GM21447 (cell line): Measurements from ENCODE around the gene ELL.

Experiments
- ATAC-seq: cut with Tn5 transposase; IDR thresholded peaks from one replicate; pipeline ENCODE4 v1.9.1; 2021; ENCODE audit not compliant: unreplicated experiment

The ELL gene

DNA sequence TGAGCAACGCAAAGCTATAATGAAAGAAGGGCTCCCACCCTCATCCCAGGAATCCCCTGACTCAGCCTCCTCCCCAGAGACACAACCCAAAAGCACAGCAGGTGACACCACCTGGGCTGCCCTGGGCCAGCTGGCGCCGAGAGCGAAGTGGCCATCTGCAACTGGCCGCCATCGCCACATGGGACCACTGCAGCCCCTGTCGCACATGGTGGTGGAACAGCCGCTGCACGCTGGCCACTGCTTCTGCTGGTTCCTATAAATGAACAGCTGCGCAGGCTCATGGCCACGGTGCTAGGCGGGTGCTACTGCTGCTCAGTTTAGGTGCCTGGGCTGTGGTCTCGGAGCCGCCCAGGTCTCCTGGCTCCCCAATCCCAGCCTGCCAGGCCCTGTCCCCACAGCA, 72.3 kb downstream of the ELL start:
- ATAC-seq = no peak

DNA sequence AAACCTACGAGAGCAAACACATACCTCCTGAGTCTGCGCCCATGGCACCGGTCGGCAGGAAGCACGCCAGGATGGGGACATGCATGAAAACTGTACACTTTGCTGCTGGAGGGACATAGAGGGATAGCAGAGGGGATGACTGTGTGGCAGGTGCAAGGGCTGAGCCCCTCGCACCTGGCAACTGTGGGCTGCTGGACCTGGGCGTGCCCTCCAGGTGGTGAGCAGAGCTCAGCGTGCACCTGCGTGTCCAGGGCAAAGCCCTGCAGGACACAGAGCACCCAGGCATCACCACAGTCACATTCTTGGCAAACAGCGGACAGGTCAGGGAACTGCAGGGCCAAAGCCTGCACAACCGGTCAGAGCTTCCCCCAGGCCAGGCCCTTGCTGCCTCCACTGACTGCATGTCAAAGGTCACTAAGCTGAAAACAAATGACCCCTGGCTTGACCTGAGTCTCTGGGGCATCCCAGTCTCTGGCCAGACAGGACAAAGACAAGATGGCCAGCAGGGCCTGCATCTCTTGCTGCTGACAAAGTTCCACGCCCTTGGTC, 75.0 kb downstream of the ELL start:
- no peak for ATAC-seq

DNA sequence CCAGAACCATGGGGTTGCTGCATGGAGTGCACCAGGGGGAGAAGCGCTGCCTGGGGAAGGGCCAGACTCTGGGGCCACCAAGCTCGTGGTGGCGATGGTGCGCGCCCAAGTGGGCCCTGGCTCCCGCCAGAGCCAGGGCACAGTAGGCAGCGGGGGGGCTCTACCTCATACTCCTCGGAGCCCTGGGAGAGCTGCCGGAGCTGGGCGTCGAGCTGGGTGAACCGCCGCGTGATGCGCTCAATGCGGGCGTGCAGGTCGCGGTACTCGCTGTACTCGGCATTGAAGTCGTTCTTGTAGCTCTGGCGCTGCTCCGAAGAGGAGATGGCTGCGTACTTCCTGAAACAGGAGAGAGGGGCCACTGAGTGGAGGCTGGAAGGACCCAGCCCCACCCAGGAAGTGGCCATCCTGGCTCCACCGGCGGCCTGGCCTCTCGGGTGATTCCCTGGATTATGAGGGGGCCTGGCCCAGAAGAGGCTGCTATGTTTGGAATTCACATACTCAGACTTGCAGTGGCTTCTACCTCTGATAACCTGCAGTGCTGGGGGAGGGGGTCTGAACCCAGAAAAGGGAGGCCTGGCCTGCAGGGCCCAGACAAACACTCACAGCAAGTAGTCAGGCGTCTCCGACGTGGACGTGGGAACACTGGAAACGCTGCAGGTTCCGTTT, 75.6 kb downstream of the ELL start:
- ATAC-seq = no peak

DNA sequence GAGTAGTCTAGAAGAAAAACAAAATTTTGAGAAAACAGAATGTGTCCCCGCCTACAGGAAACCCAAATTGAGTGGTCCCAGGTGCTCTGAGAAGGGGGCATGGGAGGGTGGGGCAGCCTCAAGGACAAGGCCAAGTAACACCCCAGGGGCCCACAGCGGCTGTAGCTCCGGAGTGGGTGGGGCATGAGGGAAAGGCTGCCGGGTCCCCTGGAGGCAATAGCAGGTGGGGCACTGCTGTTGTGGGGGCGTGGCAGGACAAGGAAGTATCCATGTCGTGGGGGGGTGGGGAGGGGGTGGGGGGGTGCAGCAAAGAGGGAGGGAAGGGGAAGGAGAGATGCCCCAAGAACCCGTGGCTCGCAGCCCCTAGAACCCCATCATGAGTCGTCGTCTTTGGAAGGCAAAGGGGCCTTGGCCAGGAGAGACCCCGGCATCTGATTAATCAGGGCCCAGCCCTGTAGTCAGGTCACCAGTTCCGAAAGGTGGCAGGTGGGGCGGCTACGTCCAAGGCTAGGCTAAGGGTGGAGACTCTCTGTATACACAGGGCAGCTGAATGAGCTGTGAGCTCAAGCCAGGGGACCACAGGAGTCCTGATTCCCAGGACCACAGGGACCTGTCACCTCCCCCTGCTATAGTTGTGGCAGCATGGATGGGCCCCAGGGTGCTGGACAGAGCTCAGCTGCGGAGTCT, 76.5 kb downstream of the ELL start:
- no peak for ATAC-seq

DNA sequence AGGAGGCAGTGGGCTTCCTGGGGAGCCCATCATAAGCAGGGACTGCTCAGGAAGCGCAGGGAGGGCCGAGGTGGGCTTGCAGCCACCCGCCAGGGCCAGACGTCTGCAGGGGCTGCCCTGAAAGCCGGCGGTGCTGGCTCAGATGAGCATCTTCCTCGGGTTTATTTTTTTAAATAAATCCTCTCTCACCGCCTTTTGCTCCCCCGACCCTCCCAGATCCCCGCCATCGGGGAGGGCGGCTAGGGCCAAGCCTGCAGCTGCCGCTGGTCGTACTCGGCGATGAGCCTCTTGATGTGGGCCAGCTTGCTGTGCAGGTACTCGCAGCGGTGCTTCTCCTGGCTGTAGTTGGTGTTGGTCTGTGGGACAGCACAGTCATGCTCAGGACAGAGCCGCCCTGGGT, 77.4 kb downstream of the ELL start:
- no peak for ATAC-seq

DNA sequence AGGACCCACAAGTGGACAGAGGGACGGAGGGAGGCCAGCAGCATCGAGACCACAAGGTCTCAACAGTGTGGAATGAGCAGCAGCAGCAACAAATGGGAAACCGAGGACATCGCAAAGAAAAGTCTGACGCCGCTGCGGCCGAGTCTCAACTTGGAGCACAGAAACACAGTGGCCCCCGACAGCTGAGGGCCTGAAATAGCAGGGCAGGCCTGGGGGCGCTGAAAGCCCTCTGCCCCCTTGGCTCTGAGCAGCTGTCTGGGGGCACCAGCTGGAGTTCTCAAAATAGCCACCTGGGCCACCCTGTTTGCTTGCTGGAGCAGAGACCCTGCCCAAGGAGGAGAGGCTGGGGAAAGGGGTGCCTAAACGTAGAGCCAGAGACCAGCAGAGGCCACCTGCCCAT, 78.0 kb downstream of the ELL start:
- no peak for ATAC-seq

DNA sequence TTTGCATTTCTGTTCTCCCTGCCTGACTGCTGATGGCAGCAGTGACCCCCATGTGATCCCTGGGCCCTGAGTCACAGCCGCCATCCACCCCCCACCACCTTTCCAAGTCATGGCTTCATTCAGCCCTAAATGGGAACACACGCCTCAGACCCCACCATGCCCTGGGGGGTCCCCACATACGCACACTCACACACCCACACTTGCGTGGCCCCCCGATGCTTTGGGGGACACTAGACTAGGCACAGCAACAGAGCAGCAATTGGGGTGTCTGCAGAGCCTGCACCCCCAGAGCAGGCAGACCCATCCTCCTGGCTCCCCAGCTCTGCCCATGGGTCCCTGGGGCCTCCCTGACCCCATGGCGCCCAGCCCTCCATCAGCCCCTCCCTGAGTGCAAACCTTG, 78.5 kb downstream of the ELL start:
- no peak for ATAC-seq

DNA sequence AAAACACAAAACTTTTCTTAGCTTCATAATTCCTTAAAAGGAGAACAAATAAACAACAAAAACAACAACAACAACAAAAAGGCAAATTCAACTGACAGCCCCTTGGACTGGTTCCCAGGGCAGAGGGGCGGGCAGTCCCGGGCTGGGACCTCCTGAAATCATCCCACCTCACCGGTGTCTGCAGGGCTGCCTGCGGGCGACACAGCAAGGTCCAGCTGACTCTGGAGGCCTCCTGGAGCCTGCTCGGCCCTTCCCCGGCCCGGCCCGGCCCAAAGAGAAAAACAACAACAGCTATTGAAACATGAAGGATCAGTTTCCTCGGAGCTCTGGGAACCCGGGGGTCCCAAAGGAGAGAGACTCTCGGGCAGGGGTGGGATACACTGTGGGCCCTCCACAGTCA, 78.9 kb downstream of the ELL start:
- ATAC-seq = no peak

DNA sequence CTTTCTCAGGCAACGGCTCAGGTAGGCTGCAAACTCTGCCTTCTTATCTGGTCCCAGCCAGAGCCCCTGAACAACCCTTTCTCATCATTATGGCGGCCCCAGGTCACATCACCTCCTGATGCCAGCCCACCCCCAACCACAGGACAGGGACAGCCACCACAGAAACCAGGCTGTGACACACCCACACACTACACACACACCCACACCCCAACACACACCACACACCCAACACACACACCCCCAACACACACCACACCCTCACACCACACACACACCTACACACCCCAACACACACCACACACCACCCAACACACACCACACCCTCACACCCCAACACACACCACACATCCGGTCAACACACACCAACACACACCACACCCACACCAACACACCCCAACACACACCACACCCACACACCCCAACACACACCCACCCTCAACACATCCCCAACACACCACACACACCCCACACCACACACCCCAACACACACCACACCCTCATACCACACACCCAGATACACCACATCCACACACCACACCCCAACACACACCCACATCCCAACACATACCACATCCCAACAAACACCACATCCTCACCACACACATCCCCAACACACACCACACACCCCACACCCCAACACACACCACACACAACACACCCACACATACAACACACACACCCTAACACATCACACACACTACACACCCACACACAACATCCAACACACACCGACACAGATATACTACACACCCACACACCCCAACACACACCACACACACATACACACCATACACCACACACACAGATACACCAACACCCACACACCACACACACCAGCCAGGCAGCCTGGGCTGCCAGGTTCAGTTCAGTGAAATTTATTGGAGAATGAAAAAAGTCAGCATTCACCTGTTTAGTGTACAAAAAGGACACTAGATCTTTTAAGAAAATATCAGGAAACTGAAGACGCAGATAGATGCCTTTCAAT, 79.8 kb downstream of the ELL start:
- no peak for ATAC-seq

DNA sequence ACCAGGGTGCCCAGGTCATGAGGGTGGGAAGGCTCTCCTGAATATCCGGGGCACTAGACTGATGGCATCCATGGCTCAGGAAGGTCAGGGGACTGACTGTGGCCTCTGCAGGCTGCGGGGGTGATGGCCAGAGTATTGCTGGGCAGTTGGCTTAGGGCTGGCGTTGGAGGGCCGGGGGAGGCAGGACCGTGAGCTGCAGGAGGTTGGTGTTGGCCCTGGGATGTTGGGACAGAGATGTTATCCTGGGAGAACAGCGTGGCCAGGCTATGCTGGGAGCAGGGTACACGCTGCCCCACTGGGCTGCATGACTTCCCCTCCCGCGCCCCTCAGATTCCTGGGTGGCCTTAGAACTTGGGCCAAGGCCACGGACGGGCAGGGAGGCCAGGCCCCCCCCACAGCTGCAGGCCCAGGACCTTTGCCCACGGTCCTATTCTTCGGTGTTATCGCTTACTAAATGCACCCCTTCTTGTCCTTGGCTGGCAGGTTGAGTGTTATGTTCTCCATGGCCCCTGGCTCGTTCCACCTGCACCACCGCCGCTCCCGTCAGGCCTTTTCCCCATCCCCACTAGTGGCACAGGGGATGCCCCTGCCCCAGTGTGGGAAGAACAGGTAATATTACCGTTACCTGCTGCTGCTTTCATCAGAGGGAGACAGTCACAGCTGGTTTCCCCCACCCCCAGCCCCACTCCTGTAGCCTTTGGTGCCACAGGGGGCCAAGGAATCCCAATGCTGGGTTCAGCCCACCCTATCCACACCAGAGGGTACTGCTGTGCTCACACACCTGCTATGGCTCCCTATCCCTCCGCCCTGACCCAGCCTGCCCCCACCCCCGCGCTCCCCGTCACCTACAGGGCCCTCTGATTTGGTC, 80.7 kb downstream of the ELL start:
- no peak for ATAC-seq

DNA sequence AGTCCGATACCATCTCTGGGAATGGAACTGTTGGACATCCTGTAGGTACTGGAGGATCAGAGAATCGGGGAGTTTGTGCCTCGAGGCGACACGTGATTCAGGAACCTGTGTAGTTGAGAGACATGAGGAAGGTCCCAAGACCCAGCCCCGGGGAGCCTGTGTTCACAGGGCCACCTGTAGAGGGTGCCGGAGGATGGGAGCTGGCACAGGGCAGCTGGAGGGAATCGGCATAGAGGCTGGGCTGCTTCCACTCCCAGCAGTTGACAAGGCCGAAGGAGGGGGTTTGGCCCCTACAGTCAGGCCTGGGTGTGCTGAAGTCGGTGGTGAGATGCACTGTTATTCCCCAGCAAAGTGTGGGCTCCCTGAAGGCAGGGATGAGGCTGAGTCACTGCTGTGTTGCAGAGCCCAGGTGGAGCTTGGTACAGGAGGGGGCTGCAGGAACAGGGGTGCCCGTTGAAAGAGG, 81.4 kb downstream of the ELL start:
- ATAC-seq = no peak

DNA sequence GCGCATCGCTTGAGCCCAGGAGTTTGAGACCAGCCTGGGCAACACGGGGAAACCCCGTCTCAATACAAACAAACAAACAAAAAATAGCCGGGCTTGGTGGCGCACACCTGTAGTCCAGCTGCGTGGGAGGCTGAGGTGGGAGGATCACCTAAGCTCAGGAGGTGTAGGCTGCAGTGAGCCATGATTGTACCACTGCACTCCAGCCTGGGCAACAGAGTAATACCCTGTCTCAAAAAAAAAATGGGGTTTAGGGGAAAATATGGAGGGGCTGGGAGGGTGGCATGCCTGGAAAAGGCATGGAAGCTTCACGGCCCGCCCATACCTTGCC, 82.0 kb downstream of the ELL start:
- ATAC-seq = no peak

DNA sequence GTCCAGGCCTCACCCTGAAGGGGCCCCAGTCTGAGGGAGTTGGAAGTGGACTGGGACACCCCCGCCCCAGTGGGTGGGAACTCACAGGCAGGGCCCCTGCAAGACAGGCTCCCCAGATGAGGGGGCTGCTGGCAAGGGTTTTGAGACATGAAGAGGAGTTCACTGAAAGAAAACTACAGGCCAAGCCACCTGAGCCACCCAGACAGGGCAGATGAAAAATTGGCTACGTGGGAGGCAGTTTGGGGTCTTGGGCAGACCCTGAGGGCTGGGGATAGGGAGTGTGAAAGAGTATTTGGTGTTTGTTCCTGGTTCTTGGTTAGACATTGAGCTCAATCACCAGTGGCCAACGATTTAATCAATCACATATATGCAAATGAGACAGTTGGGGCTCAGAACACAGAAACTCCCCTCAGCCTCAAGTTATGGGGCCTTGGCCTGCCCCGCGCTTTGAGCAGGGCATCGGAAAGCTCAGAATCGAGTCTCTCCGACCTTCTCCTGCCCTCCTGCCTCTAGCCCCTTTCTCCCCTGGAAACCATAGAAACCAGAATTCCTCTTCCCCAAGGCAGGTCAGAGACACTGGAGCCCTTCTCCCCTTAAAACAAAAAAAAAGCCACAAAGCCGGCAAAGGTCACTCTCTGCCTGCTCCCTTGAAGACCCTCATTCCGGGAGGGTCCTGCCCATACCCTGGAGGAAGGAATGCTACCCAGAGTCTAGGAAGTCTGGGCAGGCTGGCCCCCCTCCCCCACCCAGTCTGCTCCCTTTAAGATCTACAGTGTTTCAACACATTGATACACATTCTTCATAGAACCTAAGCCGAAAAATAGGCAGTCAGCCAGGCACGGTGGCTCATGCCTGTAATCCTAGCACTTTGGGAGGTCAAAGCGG, 82.6 kb downstream of the ELL start:
- no peak for ATAC-seq

DNA sequence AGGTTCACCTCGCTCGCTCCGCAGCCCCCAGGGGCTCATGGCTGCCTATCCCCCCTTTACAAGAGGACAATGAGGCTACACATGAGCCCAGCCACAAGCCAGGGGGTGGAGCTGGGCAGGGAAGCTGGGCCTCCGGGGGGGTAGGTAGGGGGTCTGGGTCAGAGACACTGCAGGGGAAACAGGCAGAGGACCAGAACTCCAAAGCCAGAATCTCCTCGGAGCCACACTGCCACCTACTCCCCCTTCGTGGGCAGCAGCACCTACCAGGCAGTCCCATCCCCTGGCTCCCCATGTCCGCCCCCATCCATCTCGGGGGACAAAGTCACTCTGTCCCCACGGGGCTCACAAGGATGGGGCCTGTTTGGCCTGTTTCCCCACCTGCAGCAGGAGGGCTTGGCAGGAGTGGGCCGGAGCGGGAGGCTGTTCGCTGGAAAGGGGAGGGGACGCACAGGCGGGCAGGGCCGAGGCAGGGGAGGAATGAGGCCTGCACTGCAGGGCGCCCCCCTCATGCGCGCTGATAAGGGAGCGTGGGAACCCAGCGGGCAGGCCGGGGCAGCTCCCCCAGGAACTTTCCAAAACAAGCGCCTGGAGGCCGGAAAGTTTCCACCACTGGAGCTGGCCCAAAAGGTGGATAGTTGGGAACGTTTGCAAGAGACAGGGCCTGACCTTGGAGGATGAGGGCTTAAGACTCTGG, 83.4 kb downstream of the ELL start:
- no peak for ATAC-seq

DNA sequence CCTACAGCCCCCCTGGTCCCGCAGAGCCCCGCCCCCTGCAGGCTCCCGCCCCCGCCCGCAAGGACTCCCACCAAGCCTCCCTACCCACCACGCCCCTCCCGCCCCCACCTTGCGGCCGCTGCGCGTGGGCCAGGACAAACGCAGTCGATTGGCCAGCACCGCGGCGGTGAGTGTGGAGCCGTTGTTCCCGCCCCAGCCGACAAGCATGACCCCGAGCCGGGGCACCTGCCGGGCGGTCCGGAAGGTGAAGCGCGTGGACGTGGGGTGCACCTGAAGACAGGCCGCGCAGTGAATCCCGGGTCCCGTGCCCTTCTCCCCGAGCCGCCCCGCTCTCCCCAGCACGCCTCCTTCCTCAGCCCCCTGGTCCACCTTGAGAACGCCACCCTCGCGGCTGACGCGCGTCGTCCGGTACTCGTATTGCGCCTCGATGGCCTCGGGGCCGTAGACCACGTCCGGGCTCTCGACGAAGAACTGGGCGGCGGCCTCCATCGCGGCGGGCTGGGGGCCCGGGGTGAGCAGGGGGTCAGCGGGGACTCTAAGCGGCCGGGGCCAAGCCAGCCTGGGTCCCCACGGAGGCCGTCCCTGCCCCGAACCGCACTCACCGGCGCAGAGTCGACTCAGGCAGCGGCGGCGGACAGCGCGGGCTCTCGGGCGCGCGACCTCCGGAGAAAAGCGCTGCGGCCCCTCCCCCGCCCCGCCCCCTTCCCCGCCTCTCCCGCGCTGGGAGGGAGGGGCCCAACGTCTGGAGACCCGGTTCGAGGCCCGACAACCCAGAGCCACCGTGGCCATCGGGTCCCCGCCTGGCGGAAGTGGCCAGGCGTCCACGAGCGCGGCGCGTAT, 84.2 kb downstream of the ELL start, which contains the start of gene ISYNA1:
Gene ISYNA1, minus strand, starts transcription at position 643 of the 840 bp plus-strand sequence. Its CDS starts 154 bp downstream, at position 489.
- no peak for ATAC-seq

DNA sequence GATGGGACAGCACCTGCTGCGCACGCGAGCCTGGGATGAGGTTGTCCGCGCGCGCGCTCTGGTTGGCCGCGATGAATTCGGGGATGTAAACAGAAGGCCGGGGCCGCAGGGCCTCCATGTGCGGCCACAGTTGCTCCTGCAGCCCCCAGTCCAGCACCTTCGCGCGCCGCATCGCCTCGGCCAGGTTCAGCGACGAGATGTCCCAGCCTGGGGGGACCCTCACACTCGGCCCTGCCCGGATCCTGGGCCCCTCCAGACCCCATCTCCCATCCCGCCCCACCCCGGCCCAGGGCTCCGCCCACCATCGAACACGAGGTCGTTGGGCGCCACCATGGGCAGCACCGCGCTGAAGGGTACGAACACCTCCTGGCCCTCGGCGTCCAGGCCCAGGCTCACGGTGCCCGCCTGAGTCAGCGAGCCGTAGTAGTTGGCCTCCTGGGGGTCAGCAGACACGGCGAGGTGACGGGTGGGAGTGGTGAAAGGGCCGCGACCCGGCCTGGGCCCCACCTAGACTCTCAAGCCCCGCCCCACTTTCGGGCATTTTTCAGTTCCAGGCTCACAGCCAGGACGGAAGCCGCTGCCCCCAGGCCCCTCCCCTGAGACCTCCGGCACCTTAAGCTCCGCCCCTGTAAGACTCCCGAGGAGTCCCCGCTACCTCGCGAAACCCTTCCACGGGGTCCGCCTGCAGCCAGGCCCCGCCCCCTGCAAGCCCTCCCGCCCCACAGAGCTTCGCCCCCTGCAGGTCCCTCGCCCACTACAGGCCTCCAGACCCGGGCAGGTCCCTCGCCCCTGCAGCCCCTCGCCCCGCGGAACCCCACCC, 85.0 kb downstream of the ELL start:
- peak; percentile 64 for ATAC-seq
